WTC11 (cell line): ENCODE results near the gene TMCC2. TPM values are rescaled to one million over a fixed set of nuclear protein-coding genes. Genes with fewer than 3 reads are reported as not detected.

Experiments
- ATAC-seq: fragments of 200-7000 bp; cut with Tn5 transposase; 2 replicates; pipeline ENCODE4 v1.10.0; 2021; ENCODE audit warnings: mild to moderate bottlenecking, moderate library complexity
- CTCF ChIA-PET: fragments of 300-600 bp; sonication (Branson Sonifier 250); formaldehyde crosslinking; loops from one replicate; lab custom pipeline; 2021; ENCODE audit warnings: antibody characterized with exemption; lab: Charles Lee
- POLR2A ChIA-PET: fragments of 350-600 bp; sonication (Branson Sonifier 250); formaldehyde crosslinking; loops from one replicate; lab custom pipeline; 2021; ENCODE audit warnings: antibody characterized with exemption; lab: Charles Lee
- DNase-seq: peaks from one replicate; pipeline ENCODE4 v3.0.0; 2021; ENCODE audit warnings: low spot score
- H3K27ac Mint-ChIP-seq: 2 replicates; pipeline ENCODE4 v1.8.0; 2021; ENCODE audit warnings: mixed read lengths
- H3K27me3 Mint-ChIP-seq: 2 replicates; pipeline ENCODE4 v1.8.0; 2021; ENCODE audit warnings: low read depth, mild to moderate bottlenecking, moderate library complexity, mixed read lengths
- H3K36me3 Mint-ChIP-seq: 2 replicates; pipeline ENCODE4 v1.8.0; 2021; ENCODE audit warnings: mixed read lengths
- H3K4me1 Mint-ChIP-seq: 2 replicates; pipeline ENCODE4 v1.8.0; 2022; ENCODE audit warnings: mixed read lengths
- H3K4me3 Mint-ChIP-seq: 2 replicates; pipeline ENCODE4 v1.8.0; 2021; ENCODE audit warnings: mild to moderate bottlenecking, moderate library complexity, mixed read lengths
- H3K9me3 Mint-ChIP-seq: 2 replicates; pipeline ENCODE4 v1.8.0; 2021; ENCODE audit warnings: mixed read lengths
- JAZF1 ChIP-seq: fragments of 250-450 bp; sonication (Bioruptor Pico); IDR thresholded peaks from 2 replicates; pipeline ENCODE4 v1.9.0; 2021; ENCODE audit warnings: moderate library complexity, mild to moderate bottlenecking, inconsistent platforms
- MYBL2 ChIP-seq: sonication (generic); formaldehyde crosslinking; IDR thresholded peaks from 2 replicates; pipeline ENCODE4 v1.8.1; 2023; ENCODE audit warnings: mild to moderate bottlenecking, moderate library complexity, missing genetic modification reagents
- SP1 ChIP-seq: sonication (generic); formaldehyde crosslinking; conservative IDR thresholded peaks from 2 replicates; pipeline ENCODE4 v1.8.1; 2022; ENCODE audit warnings: missing genetic modification reagents
- TEAD1 ChIP-seq: sonication (generic); formaldehyde crosslinking; IDR thresholded peaks from 2 replicates; pipeline ENCODE4 v1.8.0; 2022; ENCODE audit warnings: mild to moderate bottlenecking, missing genetic modification reagents
- ZNF219 ChIP-seq: sonication (generic); formaldehyde crosslinking; IDR thresholded peaks from 2 replicates; pipeline ENCODE4 v1.8.0; 2023; ENCODE audit warnings: missing genetic modification reagents, mild to moderate bottlenecking, borderline replicate concordance
- ZNF232 ChIP-seq: sonication (generic); formaldehyde crosslinking; IDR thresholded peaks from 2 replicates; pipeline ENCODE4 v1.8.0; 2022; ENCODE audit warnings: mild to moderate bottlenecking, missing genetic modification reagents
- ZNF263 ChIP-seq: sonication (generic); formaldehyde crosslinking; IDR thresholded peaks from 2 replicates; pipeline ENCODE4 v1.8.1; 2022; ENCODE audit warnings: low read depth, mild to moderate bottlenecking, moderate library complexity, missing genetic modification reagents
- ZNF396 ChIP-seq: fragments of 250-450 bp; sonication (Bioruptor Pico); IDR thresholded peaks from 2 replicates; pipeline ENCODE4 v1.8.0; 2021; ENCODE audit warnings: mild to moderate bottlenecking, moderate library complexity, borderline replicate concordance
- ZNF423 ChIP-seq: fragments of 250-450 bp; sonication (Bioruptor Pico); IDR thresholded peaks from 2 replicates; pipeline ENCODE4 v2.1.2; 2022; ENCODE audit warnings: mild to moderate bottlenecking, moderate library complexity
- total RNA-seq: library from RNA; stranded (reverse); gene quantifications from 3 replicates; pipeline ENCODE4 v1.2.3, GENCODE V29; 2021
- TF ChIP-seq, protein P1 (sequence below): sonication (generic); formaldehyde crosslinking; IDR thresholded peaks from 2 replicates; pipeline ENCODE4 v1.8.1; 2022; ENCODE audit warnings: missing genetic modification reagents, borderline replicate concordance
- TF ChIP-seq, protein P2 (sequence below): sonication (generic); formaldehyde crosslinking; IDR thresholded peaks from 2 replicates; pipeline ENCODE4 v1.8.0; 2022; ENCODE audit warnings: missing genetic modification reagents
- TF ChIP-seq, protein P3 (sequence below): sonication (generic); formaldehyde crosslinking; IDR thresholded peaks from 2 replicates; pipeline ENCODE4 v1.8.1; 2023; ENCODE audit warnings: mild to moderate bottlenecking, missing genetic modification reagents, borderline replicate concordance

Gene TMCC2
- total RNA-seq, 1 experiment from 2014 or later = 9.5 TPM

DNA sequence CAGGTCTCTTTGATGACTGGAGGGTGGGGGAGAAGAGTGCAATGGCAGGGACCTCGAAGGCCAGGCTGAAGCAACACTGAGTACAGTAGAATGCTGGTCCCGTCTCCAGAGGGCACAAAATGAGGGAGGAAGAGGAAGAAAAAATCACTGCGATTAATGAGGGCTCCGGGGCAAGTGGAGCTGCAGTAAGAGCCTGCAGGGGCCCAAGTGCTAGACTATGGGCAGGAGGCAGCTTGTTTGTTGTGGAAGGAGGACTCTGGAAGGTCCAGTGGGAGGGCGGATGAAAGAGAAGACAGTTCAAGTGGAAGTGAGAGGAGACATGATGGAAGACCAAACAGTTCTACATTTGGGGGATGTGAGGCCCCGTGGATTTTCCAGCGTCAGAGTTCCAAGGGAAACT lies 17.4 kb downstream of the TMCC2 start:
- H3K27ac Mint-ChIP-seq = no peak overlapping the region
- H3K9me3 Mint-ChIP-seq = no peaks in the 10 kb centered on the region
- POLR2A ChIA-PET = no interaction called here
- H3K4me1 Mint-ChIP-seq = peaks cover 5% of the 10 kb centered on the region; the same call in 1 of the 2 replicates
- H3K4me3 Mint-ChIP-seq = no peak overlapping the region
- TF ChIP-seq MYBL2 (CRISPR knock-in tag) (no peak), ZNF219 (CRISPR knock-in tag) (no peak), ZNF423 (CRISPR knock-in tag) (no peak), TEAD1 (CRISPR knock-in tag) (no peak), JAZF1 (CRISPR knock-in tag) (no peak), ZNF263 (CRISPR knock-in tag) (no peak), ZNF396 (CRISPR knock-in tag) (no peak), ZNF232 (CRISPR knock-in tag) (no peak)
- TF ChIP-seq, protein P1, sequence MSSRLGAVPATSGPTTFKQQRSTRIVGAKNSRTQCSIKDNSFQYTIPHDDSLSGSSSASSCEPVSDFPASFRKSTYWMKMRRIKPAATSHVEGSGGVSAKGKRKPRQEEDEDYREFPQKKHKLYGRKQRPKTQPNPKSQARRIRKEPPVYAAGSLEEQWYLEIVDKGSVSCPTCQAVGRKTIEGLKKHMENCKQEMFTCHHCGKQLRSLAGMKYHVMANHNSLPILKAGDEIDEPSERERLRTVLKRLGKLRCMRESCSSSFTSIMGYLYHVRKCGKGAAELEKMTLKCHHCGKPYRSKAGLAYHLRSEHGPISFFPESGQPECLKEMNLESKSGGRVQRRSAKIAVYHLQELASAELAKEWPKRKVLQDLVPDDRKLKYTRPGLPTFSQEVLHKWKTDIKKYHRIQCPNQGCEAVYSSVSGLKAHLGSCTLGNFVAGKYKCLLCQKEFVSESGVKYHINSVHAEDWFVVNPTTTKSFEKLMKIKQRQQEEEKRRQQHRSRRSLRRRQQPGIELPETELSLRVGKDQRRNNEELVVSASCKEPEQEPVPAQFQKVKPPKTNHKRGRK = no peak
- TF ChIP-seq, protein P2, sequence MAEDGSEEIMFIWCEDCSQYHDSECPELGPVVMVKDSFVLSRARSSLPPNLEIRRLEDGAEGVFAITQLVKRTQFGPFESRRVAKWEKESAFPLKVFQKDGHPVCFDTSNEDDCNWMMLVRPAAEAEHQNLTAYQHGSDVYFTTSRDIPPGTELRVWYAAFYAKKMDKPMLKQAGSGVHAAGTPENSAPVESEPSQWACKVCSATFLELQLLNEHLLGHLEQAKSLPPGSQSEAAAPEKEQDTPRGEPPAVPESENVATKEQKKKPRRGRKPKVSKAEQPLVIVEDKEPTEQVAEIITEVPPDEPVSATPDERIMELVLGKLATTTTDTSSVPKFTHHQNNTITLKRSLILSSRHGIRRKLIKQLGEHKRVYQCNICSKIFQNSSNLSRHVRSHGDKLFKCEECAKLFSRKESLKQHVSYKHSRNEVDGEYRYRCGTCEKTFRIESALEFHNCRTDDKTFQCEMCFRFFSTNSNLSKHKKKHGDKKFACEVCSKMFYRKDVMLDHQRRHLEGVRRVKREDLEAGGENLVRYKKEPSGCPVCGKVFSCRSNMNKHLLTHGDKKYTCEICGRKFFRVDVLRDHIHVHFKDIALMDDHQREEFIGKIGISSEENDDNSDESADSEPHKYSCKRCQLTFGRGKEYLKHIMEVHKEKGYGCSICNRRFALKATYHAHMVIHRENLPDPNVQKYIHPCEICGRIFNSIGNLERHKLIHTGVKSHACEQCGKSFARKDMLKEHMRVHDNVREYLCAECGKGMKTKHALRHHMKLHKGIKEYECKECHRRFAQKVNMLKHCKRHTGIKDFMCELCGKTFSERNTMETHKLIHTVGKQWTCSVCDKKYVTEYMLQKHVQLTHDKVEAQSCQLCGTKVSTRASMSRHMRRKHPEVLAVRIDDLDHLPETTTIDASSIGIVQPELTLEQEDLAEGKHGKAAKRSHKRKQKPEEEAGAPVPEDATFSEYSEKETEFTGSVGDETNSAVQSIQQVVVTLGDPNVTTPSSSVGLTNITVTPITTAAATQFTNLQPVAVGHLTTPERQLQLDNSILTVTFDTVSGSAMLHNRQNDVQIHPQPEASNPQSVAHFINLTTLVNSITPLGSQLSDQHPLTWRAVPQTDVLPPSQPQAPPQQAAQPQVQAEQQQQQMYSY (CRISPR knock-in tag) = no peak
- H3K27me3 Mint-ChIP-seq = no peaks in the 10 kb centered on the region
- CTCF ChIA-PET = interaction anchor here (1.1 to 3.2 kb wide), 5 partner anchors 11 to 183 kb away, joined by 3 to 16 read pairs (median 6); partner anchors contain the start of gene TMCC2
- ATAC-seq (no peak), DNase-seq (no peak)
- H3K36me3 Mint-ChIP-seq = no peaks in the 10 kb centered on the region

DNA sequence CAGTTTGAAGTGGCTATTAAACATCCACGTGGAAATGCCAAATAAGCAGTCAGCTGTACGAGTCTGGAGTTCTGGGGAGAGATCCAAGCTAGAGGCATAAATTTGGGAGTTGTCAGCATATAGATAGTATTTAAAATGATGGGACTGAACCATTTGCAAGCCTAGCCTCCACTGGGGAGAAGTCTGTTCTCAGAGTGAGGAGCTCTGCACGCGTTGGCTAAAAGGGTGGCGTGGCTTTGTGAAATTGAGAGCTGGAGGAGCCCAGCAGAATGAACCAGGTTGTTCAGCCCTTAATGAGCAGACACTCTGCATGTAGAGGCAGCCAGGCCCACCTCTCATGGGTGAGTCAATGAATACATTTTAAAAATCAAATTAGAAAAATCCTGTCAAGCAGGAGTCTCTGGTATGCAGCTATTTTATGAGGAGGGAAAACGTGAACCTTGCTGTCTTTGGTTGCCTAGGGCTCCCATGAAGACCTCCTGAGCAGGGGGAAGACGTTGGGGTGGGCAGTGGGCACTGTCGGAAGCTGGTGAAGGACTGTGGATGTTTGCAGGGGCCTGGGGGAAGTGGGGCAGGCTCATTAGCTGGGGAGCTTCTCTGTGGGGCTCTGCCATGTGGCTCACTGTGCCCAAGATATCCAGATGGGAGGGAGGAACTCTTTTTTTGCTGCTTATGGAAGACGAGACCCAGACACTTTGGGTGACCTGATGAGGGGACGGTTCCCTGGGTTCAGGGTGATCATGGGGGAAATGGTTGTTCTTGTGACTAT lies 18.8 kb downstream of the TMCC2 start:
- POLR2A ChIA-PET = no interaction called here
- ATAC-seq = no peak
- H3K36me3 Mint-ChIP-seq = no peaks in the 10 kb centered on the region

DNA sequence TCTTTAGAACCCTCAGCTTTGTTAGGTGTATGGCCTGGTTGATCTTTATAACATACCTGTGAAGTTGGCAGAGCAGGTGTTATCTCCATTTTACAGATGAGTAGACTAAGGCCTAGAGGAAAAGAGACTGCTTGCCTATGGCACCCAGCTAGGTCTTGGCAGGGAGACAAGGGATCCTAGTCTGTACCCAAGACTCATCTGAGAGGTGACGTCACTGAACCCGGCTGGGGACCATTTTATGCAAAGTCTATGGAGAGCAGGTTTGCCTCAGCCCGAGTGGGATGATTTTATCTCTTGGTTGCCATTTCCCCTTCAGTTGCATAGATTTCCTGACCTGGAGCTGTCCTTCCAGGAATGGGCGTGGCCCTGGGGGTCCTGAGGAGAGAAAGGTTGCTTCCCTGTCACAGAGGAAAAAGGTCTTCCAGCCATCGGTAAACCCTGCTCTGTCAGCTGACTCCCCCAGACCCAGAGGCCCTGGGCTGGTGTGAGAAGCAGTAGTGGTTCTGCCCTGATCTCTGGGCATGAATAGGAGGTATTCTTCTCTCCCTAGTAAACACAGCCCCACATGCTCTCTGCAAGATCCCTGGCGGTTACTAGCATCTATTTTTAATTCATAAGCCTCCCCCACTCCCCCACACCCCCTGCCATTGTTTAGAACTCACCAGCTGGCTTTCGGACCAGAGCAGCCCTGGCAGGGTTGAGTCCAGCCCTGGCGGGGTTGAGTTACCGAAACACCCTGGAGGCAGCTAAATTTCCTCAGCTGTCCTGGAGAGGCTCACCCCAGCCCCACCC lies 19.6 kb downstream of the TMCC2 start:
- H3K27ac Mint-ChIP-seq = no peak overlapping the region
- H3K4me1 Mint-ChIP-seq = peaks cover 9% of the 10 kb centered on the region
- no peaks in the 10 kb centered on the region for H3K27me3 Mint-ChIP-seq
- POLR2A ChIA-PET = interaction anchor here (0.5 kb wide), 1 partner anchor 25 kb away, joined by 3 read pairs; no protein-coding TSS in a partner anchor
- H3K9me3 Mint-ChIP-seq = no peaks in the 10 kb centered on the region
- H3K36me3 Mint-ChIP-seq = no peaks in the 10 kb centered on the region
- ATAC-seq (no peak), DNase-seq (no peak)
- TF ChIP-seq, protein P3, sequence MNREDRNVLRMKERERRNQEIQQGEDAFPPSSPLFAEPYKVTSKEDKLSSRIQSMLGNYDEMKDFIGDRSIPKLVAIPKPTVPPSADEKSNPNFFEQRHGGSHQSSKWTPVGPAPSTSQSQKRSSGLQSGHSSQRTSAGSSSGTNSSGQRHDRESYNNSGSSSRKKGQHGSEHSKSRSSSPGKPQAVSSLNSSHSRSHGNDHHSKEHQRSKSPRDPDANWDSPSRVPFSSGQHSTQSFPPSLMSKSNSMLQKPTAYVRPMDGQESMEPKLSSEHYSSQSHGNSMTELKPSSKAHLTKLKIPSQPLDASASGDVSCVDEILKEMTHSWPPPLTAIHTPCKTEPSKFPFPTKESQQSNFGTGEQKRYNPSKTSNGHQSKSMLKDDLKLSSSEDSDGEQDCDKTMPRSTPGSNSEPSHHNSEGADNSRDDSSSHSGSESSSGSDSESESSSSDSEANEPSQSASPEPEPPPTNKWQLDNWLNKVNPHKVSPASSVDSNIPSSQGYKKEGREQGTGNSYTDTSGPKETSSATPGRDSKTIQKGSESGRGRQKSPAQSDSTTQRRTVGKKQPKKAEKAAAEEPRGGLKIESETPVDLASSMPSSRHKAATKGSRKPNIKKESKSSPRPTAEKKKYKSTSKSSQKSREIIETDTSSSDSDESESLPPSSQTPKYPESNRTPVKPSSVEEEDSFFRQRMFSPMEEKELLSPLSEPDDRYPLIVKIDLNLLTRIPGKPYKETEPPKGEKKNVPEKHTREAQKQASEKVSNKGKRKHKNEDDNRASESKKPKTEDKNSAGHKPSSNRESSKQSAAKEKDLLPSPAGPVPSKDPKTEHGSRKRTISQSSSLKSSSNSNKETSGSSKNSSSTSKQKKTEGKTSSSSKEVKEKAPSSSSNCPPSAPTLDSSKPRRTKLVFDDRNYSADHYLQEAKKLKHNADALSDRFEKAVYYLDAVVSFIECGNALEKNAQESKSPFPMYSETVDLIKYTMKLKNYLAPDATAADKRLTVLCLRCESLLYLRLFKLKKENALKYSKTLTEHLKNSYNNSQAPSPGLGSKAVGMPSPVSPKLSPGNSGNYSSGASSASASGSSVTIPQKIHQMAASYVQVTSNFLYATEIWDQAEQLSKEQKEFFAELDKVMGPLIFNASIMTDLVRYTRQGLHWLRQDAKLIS (CRISPR knock-in tag) = no peak
- H3K4me3 Mint-ChIP-seq = no peak overlapping the region
- CTCF ChIA-PET = interaction anchor here (1.7 to 2.8 kb wide), 4 partner anchors 9 to 186 kb away, joined by 5 to 22 read pairs (median 14); partner anchors contain the start of gene TMCC2

More for the DNA sequence above, 18.8 kb downstream of the TMCC2 start:
- H3K4me3 Mint-ChIP-seq = no peak overlapping the region
- peaks cover 9% of the 10 kb centered on the region for H3K4me1 Mint-ChIP-seq
- H3K27me3 Mint-ChIP-seq = no peaks in the 10 kb centered on the region
- CTCF ChIA-PET = interaction anchor here (1.7 to 2.8 kb wide), 4 partner anchors 10 to 185 kb away, joined by 5 to 22 read pairs (median 14); partner anchors contain the start of gene TMCC2
- H3K9me3 Mint-ChIP-seq = no peaks in the 10 kb centered on the region
- TF ChIP-seq SP1 (CRISPR knock-in tag) = no peak
- no peak for DNase-seq
- H3K27ac Mint-ChIP-seq = peak overlapping the region; percentile 37; the same call in 1 of the 2 replicates
